Loucy (cell line): ENCODE data around the gene DOP1A.
A peak's percentile ranks its signal among the peaks of the same experiment; 100 is the strongest.

Experiments
- H2AFZ ChIP-seq: fragments of 200-600 bp; sonication (generic); 2 replicates; pipeline ENCODE4 v1.6.0; 2016; ENCODE audit warnings: antibody characterized with exemption, mild to moderate bottlenecking, low read length, moderate library complexity
- H3F3A ChIP-seq: fragments of 200-600 bp; 2 replicates; pipeline ENCODE4 v1.6.0; 2016; ENCODE audit warnings: antibody characterized with exemption, low read depth, mild to moderate bottlenecking
- H3K27me3 ChIP-seq: fragments of 200-600 bp; sonication (generic); 2 replicates; pipeline ENCODE4 v1.6.1; 2014; ENCODE audit warnings: low read length, mild to moderate bottlenecking; ENCODE audit not compliant: insufficient read depth, poor library complexity, severe bottlenecking
- H3K36me3 ChIP-seq: fragments of 200-600 bp; sonication (generic); 2 replicates; pipeline ENCODE4 v1.6.1; 2016; ENCODE audit warnings: low read length; ENCODE audit not compliant: insufficient read depth
- H3K4me1 ChIP-seq: fragments of 200-600 bp; sonication (generic); 2 replicates; pipeline ENCODE4 v1.5.1; 2014; ENCODE audit warnings: low read length, mild to moderate bottlenecking; ENCODE audit not compliant: insufficient read depth, poor library complexity, severe bottlenecking
- H3K4me2 ChIP-seq: fragments of 200-600 bp; sonication (generic); 2 replicates; pipeline ENCODE4 v1.6.0; 2014; ENCODE audit warnings: antibody characterized with exemption, low read length, low read depth, mild to moderate bottlenecking; ENCODE audit not compliant: poor library complexity, severe bottlenecking
- H3K4me3 ChIP-seq: fragments of 200-600 bp; sonication (generic); 2 replicates; pipeline ENCODE4 v1.5.1; 2014; ENCODE audit warnings: low read length, mild to moderate bottlenecking, mixed read lengths; ENCODE audit not compliant: poor library complexity, severe bottlenecking
- H3K79me2 ChIP-seq: fragments of 200-600 bp; sonication (generic); 2 replicates; pipeline ENCODE4 v1.6.1; 2014; ENCODE audit warnings: low read length; ENCODE audit not compliant: insufficient read depth
- H3K9ac ChIP-seq: fragments of 200-600 bp; sonication (generic); 2 replicates; pipeline ENCODE4 v1.6.0; 2014; ENCODE audit warnings: mild to moderate bottlenecking, low read depth, low read length, moderate library complexity; ENCODE audit not compliant: poor library complexity, severe bottlenecking
- H3K9me2 ChIP-seq: fragments of 200-600 bp; sonication (generic); replicated peaks from 2 replicates; pipeline ENCODE4 v1.6.1; 2016; ENCODE audit warnings: low read depth, low read length, mixed read lengths
- H3K9me3 ChIP-seq: fragments of 200-600 bp; sonication (generic); 2 replicates; pipeline ENCODE4 v1.6.1; 2014; ENCODE audit warnings: mild to moderate bottlenecking, antibody characterized with exemption, low read length, low read depth; ENCODE audit not compliant: insufficient read depth
- H4K20me1 ChIP-seq: fragments of 200-600 bp; sonication (generic); 2 replicates; pipeline ENCODE4 v1.6.0; 2014; ENCODE audit warnings: antibody characterized with exemption, low read length, mild to moderate bottlenecking; ENCODE audit not compliant: insufficient read depth, poor library complexity, severe bottlenecking
- CTCF ChIP-seq: fragments of 200-600 bp; sonication (generic); conservative IDR thresholded peaks from 2 replicates; pipeline ENCODE4 v1.5.1; 2014; ENCODE audit warnings: mild to moderate bottlenecking, antibody characterized with exemption, low read length
- EZH2phosphoT487 ChIP-seq: fragments of 200-600 bp; IDR thresholded peaks from 2 replicates; pipeline ENCODE4 v1.6.1; 2018; ENCODE audit warnings: antibody characterized with exemption, mild to moderate bottlenecking, moderate library complexity, borderline replicate concordance

Gene DOP1A

GRCh38 chr6:83192871-83193746 is 125.6 kb downstream of the DOP1A start, which contains the start of the genes PGM3 and RWDD2A:
Gene PGM3, minus strand, starts transcription at chr6:83193265. Its CDS starts 2,253 bp downstream, at chr6:83191012.
Gene RWDD2A, plus strand, starts transcription at chr6:83193357. Its CDS starts 1,095 bp downstream, at chr6:83194452.
- Histone ChIP-seq H3K4me1 (peaks cover 39% of the 10 kb centered on the region), H3K4me2 (peak within 1 kb of the TSS; percentile 83), H3F3A (no peaks in the 10 kb centered on the region), H3K9me2 (no peaks in the 10 kb centered on the region), H3K36me3 (no peaks in the 10 kb centered on the region), H3K9me3 (no peaks in the 10 kb centered on the region), H3K79me2 (peaks cover 42% of the 10 kb centered on the region), H3K9ac (peak within 1 kb of the TSS; percentile 79), H3K4me3 (peak within 1 kb of the TSS; percentile 92), H3K27me3 (no peaks in the 10 kb centered on the region), H4K20me1 (peaks cover 6% of the 10 kb centered on the region), H2AFZ (peak within 1 kb of the TSS; percentile 94)
- TF ChIP-seq EZH2phosphoT487, result no peak

GRCh38 chr6:83193747-83194566 is 126.5 kb downstream of the DOP1A start:
- Histone ChIP-seq H2AFZ (peak overlapping the region; percentile 94), H3K79me2 (peaks cover 42% of the 10 kb centered on the region), H4K20me1 (peaks cover 6% of the 10 kb centered on the region), H3K9me2 (no peaks in the 10 kb centered on the region), H3F3A (no peaks in the 10 kb centered on the region), H3K36me3 (no peaks in the 10 kb centered on the region), H3K4me2 (peak overlapping the region; percentile 83), H3K4me1 (peaks cover 34% of the 10 kb centered on the region), H3K9me3 (no peaks in the 10 kb centered on the region), H3K9ac (peak overlapping the region; percentile 79), H3K4me3 (peak overlapping the region; percentile 92), H3K27me3 (no peaks in the 10 kb centered on the region)
- no peak for TF ChIP-seq CTCF
- no peak for TF ChIP-seq EZH2phosphoT487

GRCh38 chr6:83198486-83199172 is 131.2 kb downstream of the DOP1A start:
- no peaks in the 10 kb centered on the region for H4K20me1 ChIP-seq
- no peak overlapping the region for H3K4me3 ChIP-seq
- H3K9ac ChIP-seq, result no peak overlapping the region
- no peak overlapping the region for H2AFZ ChIP-seq
- TF ChIP-seq CTCF (no peak), EZH2phosphoT487 (no peak)
- H3F3A ChIP-seq, result no peaks in the 10 kb centered on the region
- peaks cover 12% of the 10 kb centered on the region for H3K4me1 ChIP-seq
- no peaks in the 10 kb centered on the region for H3K27me3 ChIP-seq
- no peaks in the 10 kb centered on the region for H3K36me3 ChIP-seq
- no peaks in the 10 kb centered on the region for H3K9me3 ChIP-seq
- H3K9me2 ChIP-seq, result no peaks in the 10 kb centered on the region
- H3K79me2 ChIP-seq, result peaks cover 5% of the 10 kb centered on the region; the same call in 1 of the 2 replicates
- H3K4me2 ChIP-seq, result no peak overlapping the region
